ENCODE measurements around the gene SPATA18. TPM values are rescaled to one million over a fixed set of nuclear protein-coding genes. Genes with fewer than 3 reads are reported as not detected.

SPATA18 gene, protein sequence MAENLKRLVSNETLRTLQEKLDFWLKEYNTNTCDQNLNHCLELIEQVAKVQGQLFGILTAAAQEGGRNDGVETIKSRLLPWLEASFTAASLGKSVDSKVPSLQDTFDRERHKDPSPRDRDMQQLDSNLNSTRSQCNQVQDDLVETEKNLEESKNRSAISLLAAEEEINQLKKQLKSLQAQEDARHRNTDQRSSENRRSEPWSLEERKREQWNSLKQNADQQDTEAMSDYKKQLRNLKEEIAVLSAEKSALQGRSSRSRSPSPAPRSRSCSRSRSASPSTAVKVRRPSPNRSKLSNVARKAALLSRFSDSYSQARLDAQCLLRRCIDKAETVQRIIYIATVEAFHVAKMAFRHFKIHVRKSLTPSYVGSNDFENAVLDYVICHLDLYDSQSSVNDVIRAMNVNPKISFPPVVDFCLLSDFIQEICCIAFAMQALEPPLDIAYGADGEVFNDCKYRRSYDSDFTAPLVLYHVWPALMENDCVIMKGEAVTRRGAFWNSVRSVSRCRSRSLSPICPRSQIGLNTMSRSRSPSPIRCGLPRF
- total RNA-seq (4.0 TPM), polyA plus RNA-seq (0.96 TPM)

GRCh38 chr4:52051213-52051614 lies at the start of gene SPATA18:
SPATA18 (plus strand) TSS chr4:52051304; CDS start chr4:52051705, 401 bp downstream.
- no peak for DNase-seq (ENCODE audit: extremely low spot score)
- Histone ChIP-seq H3K4me3 (ENCODE audit: low read depth, low read length) (peak within 1 kb of the TSS; percentile 48), H3K4me1 (ENCODE audit: insufficient read depth) (peaks cover 1% of the 10 kb centered on the region), H3K27ac (ENCODE audit: low read depth) (peak within 1 kb of the TSS; percentile 61), H3K36me3 (ENCODE audit: insufficient read depth) (no peaks in the 10 kb centered on the region)
- under 1% methylated on average over 44 of the region's 44 CpGs for WGBS

GRCh38 chr4:52001616-52002015 lies 49.5 kb upstream of the SPATA18 start:
- DNase-seq (ENCODE audit: extremely low spot score), result no peak
- no peak overlapping the region for H3K4me3 ChIP-seq (ENCODE audit: low read depth, low read length)
- H3K36me3 ChIP-seq (ENCODE audit: insufficient read depth), result no peaks in the 10 kb centered on the region
- no peaks in the 10 kb centered on the region for H3K4me1 ChIP-seq (ENCODE audit: insufficient read depth)
- WGBS, result 79% methylated on average over 2 of the region's 2 CpGs
- no peak overlapping the region for H3K27ac ChIP-seq (ENCODE audit: low read depth)

GRCh38 chr4:52004414-52004813 lies 46.7 kb upstream of the SPATA18 start:
- Histone ChIP-seq H3K36me3 (ENCODE audit: insufficient read depth) (no peaks in the 10 kb centered on the region), H3K27ac (ENCODE audit: low read depth) (no peak overlapping the region), H3K4me1 (ENCODE audit: insufficient read depth) (no peaks in the 10 kb centered on the region), H3K4me3 (ENCODE audit: low read depth, low read length) (no peak overlapping the region)
- DNase-seq (ENCODE audit: extremely low spot score), result no peak

GRCh38 chr4:52005604-52006273 lies 45.4 kb upstream of the SPATA18 start:
- H3K4me3 ChIP-seq (ENCODE audit: low read depth, low read length), result no peak overlapping the region
- H3K27ac ChIP-seq (ENCODE audit: low read depth), result no peak overlapping the region
- DNase-seq (ENCODE audit: extremely low spot score), result no peak
- WGBS, result 97% methylated on average over 1 of the region's 2 CpGs
- no peaks in the 10 kb centered on the region for H3K4me1 ChIP-seq (ENCODE audit: insufficient read depth)
- H3K36me3 ChIP-seq (ENCODE audit: insufficient read depth), result no peaks in the 10 kb centered on the region

GRCh38 chr4:52006887-52007286 lies 44.2 kb upstream of the SPATA18 start:
- no peaks in the 10 kb centered on the region for H3K4me1 ChIP-seq (ENCODE audit: insufficient read depth)
- no peak for DNase-seq (ENCODE audit: extremely low spot score)
- no peaks in the 10 kb centered on the region for H3K36me3 ChIP-seq (ENCODE audit: insufficient read depth)
- 95% methylated on average over 4 of the region's 4 CpGs for WGBS
- no peak overlapping the region for H3K4me3 ChIP-seq (ENCODE audit: low read depth, low read length)
- H3K27ac ChIP-seq (ENCODE audit: low read depth), result no peak overlapping the region

DNA sequence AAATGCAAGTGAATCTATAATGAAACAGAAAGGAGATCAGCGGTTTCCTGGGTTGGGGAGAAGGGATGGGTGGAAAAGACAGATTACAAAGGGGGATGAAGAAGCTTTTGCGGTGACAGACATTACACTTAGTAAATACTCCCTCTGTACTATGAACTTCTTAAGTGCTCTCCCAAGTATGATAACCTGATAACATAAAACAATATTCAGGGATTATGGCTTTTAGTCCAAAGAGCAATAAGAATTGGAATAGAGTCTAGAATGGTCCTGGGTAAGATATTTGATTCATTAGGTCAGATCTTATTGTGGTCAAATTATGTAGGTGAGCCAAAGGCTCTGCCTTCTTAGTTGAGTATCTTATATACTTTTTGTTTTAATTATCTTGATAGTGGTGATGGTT lies 40.1 kb upstream of the SPATA18 start:
- no peak for DNase-seq (ENCODE audit: extremely low spot score)
- no peak overlapping the region for H3K4me3 ChIP-seq (ENCODE audit: low read depth, low read length)
- WGBS, result 97% methylated on average over 2 of the region's 2 CpGs
- no peaks in the 10 kb centered on the region for H3K4me1 ChIP-seq (ENCODE audit: insufficient read depth)
- no peaks in the 10 kb centered on the region for H3K36me3 ChIP-seq (ENCODE audit: insufficient read depth)
- no peak overlapping the region for H3K27ac ChIP-seq (ENCODE audit: low read depth)

- 96% methylated on average over 1 of the region's 1 CpG for WGBS
- Histone ChIP-seq H3K36me3 (ENCODE audit: insufficient read depth) (no peaks in the 10 kb centered on the region), H3K27ac (ENCODE audit: low read depth) (no peak overlapping the region), H3K4me1 (ENCODE audit: insufficient read depth) (no peaks in the 10 kb centered on the region), H3K4me3 (ENCODE audit: low read depth, low read length) (no peak overlapping the region)
- no peak for DNase-seq (ENCODE audit: extremely low spot score)
Measured at GRCh38 chr4:52012651-52013050, 38.5 kb upstream of the SPATA18 start.

DNA sequence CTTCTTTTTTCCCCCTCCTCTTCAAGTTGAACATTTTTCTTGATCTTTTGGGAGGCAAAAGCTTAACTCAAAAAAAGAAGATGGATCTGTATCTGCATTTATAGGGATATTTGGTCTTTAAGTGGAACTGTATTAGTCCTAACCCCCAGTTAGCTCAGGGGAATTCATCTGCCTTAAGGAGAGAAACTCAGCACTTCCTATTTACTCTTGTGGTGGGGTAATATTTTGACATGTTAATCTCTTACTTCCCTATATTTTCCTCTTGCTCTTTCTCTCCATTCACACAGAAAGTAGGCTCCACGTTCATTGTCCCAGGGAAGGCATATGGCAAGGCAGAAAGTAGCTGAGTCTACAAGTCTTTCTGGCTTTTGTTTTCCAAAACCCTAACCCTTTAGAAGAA lies 36.2 kb upstream of the SPATA18 start:
- Histone ChIP-seq H3K27ac (ENCODE audit: low read depth) (no peak overlapping the region), H3K36me3 (ENCODE audit: insufficient read depth) (no peaks in the 10 kb centered on the region), H3K4me1 (ENCODE audit: insufficient read depth) (no peaks in the 10 kb centered on the region), H3K4me3 (ENCODE audit: low read depth, low read length) (no peak overlapping the region)
- WGBS, result 52% methylated on average over 1 of the region's 1 CpG
- DNase-seq (ENCODE audit: extremely low spot score), result no peak

GRCh38 chr4:52015366-52015765 lies 35.7 kb upstream of the SPATA18 start:
- H3K27ac ChIP-seq (ENCODE audit: low read depth), result no peak overlapping the region
- H3K36me3 ChIP-seq (ENCODE audit: insufficient read depth), result no peaks in the 10 kb centered on the region
- DNase-seq (ENCODE audit: extremely low spot score), result no peak
- H3K4me3 ChIP-seq (ENCODE audit: low read depth, low read length), result no peak overlapping the region
- H3K4me1 ChIP-seq (ENCODE audit: insufficient read depth), result no peaks in the 10 kb centered on the region
- WGBS, result 66% methylated on average over 7 of the region's 7 CpGs

GRCh38 chr4:52016981-52017380 lies 34.1 kb upstream of the SPATA18 start:
- 84% methylated on average over 3 of the region's 3 CpGs for whole genome bisulfite sequencing
- Histone ChIP-seq H3K36me3 (ENCODE audit: insufficient read depth) (peaks cover 2% of the 10 kb centered on the region), H3K4me1 (ENCODE audit: insufficient read depth) (no peaks in the 10 kb centered on the region), H3K27ac (ENCODE audit: low read depth) (no peak overlapping the region), H3K4me3 (ENCODE audit: low read depth, low read length) (no peak overlapping the region)
- DNase-seq (ENCODE audit: extremely low spot score), result no peak

GRCh38 chr4:52017814-52018213 lies 33.3 kb upstream of the SPATA18 start:
- Histone ChIP-seq H3K4me3 (ENCODE audit: low read depth, low read length) (no peak overlapping the region), H3K36me3 (ENCODE audit: insufficient read depth) (peaks cover 2% of the 10 kb centered on the region), H3K27ac (ENCODE audit: low read depth) (no peak overlapping the region), H3K4me1 (ENCODE audit: insufficient read depth) (no peaks in the 10 kb centered on the region)
- no peak for DNase-seq (ENCODE audit: extremely low spot score)
- WGBS, result 24% methylated on average over 1 of the region's 1 CpG

- WGBS, result 82% methylated on average over 6 of the region's 6 CpGs
- H3K36me3 ChIP-seq (ENCODE audit: insufficient read depth), result peaks cover 2% of the 10 kb centered on the region
- H3K27ac ChIP-seq (ENCODE audit: low read depth), result no peak within 1 kb of the TSS
Measured at GRCh38 chr4:52019936-52020657, 31.0 kb upstream of the SPATA18 start, which contains the start of gene LRRC66. LRRC66 (minus strand) TSS chr4:52020363; CDS start chr4:52017613, 2,750 bp downstream.

DNA sequence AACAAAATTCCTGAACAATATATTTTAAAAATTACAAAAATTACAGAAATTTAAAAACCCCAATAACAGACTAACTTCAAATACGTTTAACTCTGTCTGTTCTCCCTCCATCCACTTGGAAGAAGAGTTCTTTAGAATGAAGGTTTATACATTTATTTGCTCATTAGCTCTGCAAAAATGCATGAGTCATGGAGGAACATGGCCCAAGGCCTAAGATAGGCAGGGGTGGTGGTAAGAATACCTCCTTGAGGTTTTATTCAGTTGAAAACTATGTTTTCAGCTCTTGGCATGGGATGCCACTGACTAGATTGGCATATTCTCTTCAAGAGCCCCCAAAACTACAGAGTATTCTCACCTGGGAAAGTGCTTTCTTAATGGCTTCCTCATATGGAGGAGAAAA lies 22.1 kb upstream of the SPATA18 start:
- DNase-seq (ENCODE audit: extremely low spot score), result no peak
- 77% methylated on average over 1 of the region's 1 CpG for WGBS
- H3K4me3 ChIP-seq (ENCODE audit: low read depth, low read length), result no peak overlapping the region
- no peaks in the 10 kb centered on the region for H3K4me1 ChIP-seq (ENCODE audit: insufficient read depth)
- H3K27ac ChIP-seq (ENCODE audit: low read depth), result no peak overlapping the region
- H3K36me3 ChIP-seq (ENCODE audit: insufficient read depth), result no peaks in the 10 kb centered on the region

More at GRCh38 chr4:52019936-52020657, 31.0 kb upstream of the SPATA18 start, which contains the start of gene LRRC66:
- no peak for DNase-seq (ENCODE audit: extremely low spot score)
- H3K4me3 ChIP-seq (ENCODE audit: low read depth, low read length), result no peak within 1 kb of the TSS
- H3K4me1 ChIP-seq (ENCODE audit: insufficient read depth), result no peaks in the 10 kb centered on the region

All from urinary bladder (tissue), 4 donors.